Measurements from ENCODE around the gene NCAM1.

- TF ChIP-seq RAD21 (CRISPR knock-in tag; IDR thresholded peaks at IDR 0.05) = no peak
- no peak for TF ChIP-seq SNAI1 (CRISPR knock-in tag; IDR thresholded peaks at IDR 0.05; ENCODE audit: borderline replicate concordance)
- no peak for TF ChIP-seq GABPA (IDR thresholded peaks at IDR 0.05; ENCODE audit: low read depth, low read length)
- TF ChIP-seq GABPA (CRISPR knock-in tag; IDR thresholded peaks at IDR 0.05; ENCODE audit: low read depth) = no peak
- TF ChIP-seq NR3C1 (CRISPR knock-in tag; IDR thresholded peaks at IDR 0.05) = no peak
- TF ChIP-seq SNAPC5 (CRISPR knock-in tag; IDR thresholded peaks at IDR 0.05; ENCODE audit: borderline replicate concordance) = no peak
- no peak for TF ChIP-seq KMT2A (CRISPR knock-in tag; IDR thresholded peaks at IDR 0.05)
- no peak for TF ChIP-seq DNMT1 (CRISPR knock-in tag; IDR thresholded peaks at IDR 0.05)
Observed at GRCh38 chr11:113269636-113270035, 308.4 kb downstream of the NCAM1 start.
